ENCODE data around the gene MAP6. TPM values are rescaled to one million over a fixed set of nuclear protein-coding genes. Genes with fewer than 3 reads are reported as not detected.

The MAP6 gene
- total and polyA plus RNA-seq, 7 donors: 0.60 to 24.9 (median 8.7) TPM; not detected in 1

DNA sequence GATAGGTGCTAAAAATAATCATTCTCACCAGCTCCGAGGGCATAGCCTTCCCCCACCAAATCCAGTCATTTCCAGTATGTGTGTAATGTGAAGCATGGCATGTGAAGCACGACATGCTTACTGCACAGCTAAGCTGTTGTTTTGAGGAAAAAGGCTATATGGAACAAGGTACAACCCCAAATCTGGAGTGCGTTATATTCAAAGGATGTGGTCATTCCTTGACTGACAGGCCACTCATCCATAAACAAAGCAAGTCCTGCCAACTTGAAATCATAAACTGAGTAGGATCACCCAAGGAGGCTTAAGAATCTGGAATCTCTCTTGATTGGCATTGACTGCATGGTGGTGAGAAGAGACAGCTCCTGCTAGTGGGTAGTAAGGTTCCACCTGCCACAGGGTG lies 3.7 kb downstream of the MAP6 start:
- WGBS, 2 donors: 81 to 88% methylated on average over 3 of the region's 3 CpGs
- TF ChIP-seq, protein P1, sequence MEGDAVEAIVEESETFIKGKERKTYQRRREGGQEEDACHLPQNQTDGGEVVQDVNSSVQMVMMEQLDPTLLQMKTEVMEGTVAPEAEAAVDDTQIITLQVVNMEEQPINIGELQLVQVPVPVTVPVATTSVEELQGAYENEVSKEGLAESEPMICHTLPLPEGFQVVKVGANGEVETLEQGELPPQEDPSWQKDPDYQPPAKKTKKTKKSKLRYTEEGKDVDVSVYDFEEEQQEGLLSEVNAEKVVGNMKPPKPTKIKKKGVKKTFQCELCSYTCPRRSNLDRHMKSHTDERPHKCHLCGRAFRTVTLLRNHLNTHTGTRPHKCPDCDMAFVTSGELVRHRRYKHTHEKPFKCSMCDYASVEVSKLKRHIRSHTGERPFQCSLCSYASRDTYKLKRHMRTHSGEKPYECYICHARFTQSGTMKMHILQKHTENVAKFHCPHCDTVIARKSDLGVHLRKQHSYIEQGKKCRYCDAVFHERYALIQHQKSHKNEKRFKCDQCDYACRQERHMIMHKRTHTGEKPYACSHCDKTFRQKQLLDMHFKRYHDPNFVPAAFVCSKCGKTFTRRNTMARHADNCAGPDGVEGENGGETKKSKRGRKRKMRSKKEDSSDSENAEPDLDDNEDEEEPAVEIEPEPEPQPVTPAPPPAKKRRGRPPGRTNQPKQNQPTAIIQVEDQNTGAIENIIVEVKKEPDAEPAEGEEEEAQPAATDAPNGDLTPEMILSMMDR (IDR thresholded peaks at IDR 0.05): no peak
- TF ChIP-seq EP300 (IDR thresholded peaks at IDR 0.05) (no peak), POLR2AphosphoS5 (IDR thresholded peaks at IDR 0.05) (no peak), POLR2A (IDR thresholded peaks at IDR 0.05) (no peak)
- intact Hi-C loops (cut with DNase I): loop anchor here (5.0 kb wide), 2 partner anchors 83 to 118 kb away; no protein-coding TSS in a partner anchor

DNA sequence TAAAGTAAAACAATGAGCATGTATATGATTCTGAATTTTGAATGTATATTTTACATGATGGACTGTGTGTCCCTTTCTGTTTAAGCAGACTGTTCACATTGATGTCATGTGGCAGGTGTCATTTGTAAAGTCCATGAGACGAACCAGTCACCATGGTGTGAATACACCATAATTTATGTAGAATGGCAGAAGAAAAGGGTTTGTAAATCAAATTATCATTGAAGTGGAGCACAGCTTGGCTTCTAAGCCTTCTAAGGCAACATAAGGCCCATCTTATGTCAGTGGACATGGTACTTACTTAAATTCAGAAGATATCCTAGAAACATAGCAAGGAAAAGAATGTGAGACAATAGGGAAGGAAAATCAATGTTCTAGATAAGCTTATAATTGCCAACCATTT lies 4.4 kb downstream of the MAP6 start:
- intact Hi-C loops (cut with DNase I): no loop called here
- no peak for DNase-seq

More for the DNA sequence above, 3.7 kb downstream of the MAP6 start:
- Histone ChIP-seq H3K27ac (no peak overlapping the region), H3K4me3 (no peak overlapping the region), H3K9me3 (no peaks in the 10 kb centered on the region), H3K4me1 (peaks cover 0 to 25% (median 20%) of the 10 kb centered on the region in 4 donors), H3K27me3 (no peaks in the 10 kb centered on the region), H3K36me3 (no peaks in the 10 kb centered on the region)
- DNase-seq: no peak

DNA sequence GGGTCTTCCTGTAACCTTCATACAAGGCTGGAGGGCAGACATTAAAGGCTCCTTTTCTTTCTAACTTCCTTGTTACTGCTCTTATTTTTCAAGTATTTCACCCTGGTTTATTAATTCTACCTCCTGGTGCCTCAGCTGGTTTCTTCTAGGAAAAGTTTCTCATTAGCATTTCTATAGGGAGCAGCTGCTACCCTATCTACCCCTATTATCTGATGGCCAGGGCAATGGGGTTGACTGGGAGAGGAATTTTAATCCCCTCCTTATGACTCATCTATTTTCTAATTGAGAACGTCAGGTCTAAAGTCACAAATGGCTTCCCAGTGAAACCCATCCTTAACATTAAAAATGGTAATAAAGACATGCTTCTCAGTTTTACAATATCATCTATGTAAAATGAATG lies 5.0 kb downstream of the MAP6 start:
- Histone ChIP-seq H3K27ac (no peak overlapping the region), H3K36me3 (no peaks in the 10 kb centered on the region), H3K27me3 (no peaks in the 10 kb centered on the region), H3K9me3 (no peaks in the 10 kb centered on the region), H3K4me1 (peaks cover 0 to 21% (median 16%) of the 10 kb centered on the region in 4 donors), H3K4me3 (no peak overlapping the region)
- 79 to 81% methylated on average over 1 of the region's 1 CpG for WGBS, 2 donors
- intact Hi-C loops (cut with DNase I): no loop called here
- TF ChIP-seq EP300 (IDR thresholded peaks at IDR 0.05): no peak
- TF ChIP-seq POLR2AphosphoS5 (IDR thresholded peaks at IDR 0.05): no peak
- TF ChIP-seq POLR2A (IDR thresholded peaks at IDR 0.05): no peak
- TF ChIP-seq, protein P1 (IDR thresholded peaks at IDR 0.05): no peak
- DNase-seq: no peak

More for the DNA sequence above, 4.4 kb downstream of the MAP6 start:
- no peak for TF ChIP-seq POLR2A (IDR thresholded peaks at IDR 0.05)
- TF ChIP-seq, protein P1 (IDR thresholded peaks at IDR 0.05): no peak
- TF ChIP-seq POLR2AphosphoS5 (IDR thresholded peaks at IDR 0.05): no peak
- no peak for TF ChIP-seq EP300 (IDR thresholded peaks at IDR 0.05)
- no peaks in the 10 kb centered on the region for H3K36me3 ChIP-seq
- WGBS, 2 donors: 87 to 92% methylated on average over 1 of the region's 1 CpG
- no peak overlapping the region for H3K27ac ChIP-seq
- H3K4me1 ChIP-seq: peaks cover 0 to 25% (median 20%) of the 10 kb centered on the region in 4 donors
- H3K27me3 ChIP-seq: no peaks in the 10 kb centered on the region
- no peaks in the 10 kb centered on the region for H3K9me3 ChIP-seq
- H3K4me3 ChIP-seq: no peak overlapping the region

DNA sequence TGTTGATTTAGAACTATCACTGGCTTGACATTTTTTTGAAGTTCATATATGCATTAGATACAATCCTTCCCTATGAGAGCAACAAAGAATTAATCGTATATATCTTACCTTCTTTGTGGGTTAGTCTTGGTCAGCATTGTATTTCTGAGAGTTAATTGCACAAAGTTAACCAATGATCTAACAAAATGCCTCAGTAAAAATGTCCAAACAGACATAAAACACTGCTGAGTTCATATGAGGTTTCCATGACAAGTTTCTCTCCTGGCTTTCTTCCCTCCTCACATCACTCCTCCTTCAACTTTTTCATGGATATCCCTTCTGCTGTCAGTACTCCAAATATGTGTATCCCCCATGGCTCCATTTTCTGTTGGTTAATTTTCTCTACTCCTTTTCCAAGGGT lies 9.0 kb downstream of the MAP6 start:
- TF ChIP-seq POLR2A (IDR thresholded peaks at IDR 0.05) (no peak), EP300 (IDR thresholded peaks at IDR 0.05) (no peak), POLR2AphosphoS5 (IDR thresholded peaks at IDR 0.05) (no peak)
- TF ChIP-seq, protein P1 (IDR thresholded peaks at IDR 0.05): no peak
- Histone ChIP-seq H3K9me3 (no peaks in the 10 kb centered on the region), H3K4me3 (no peak overlapping the region), H3K4me1 (peaks cover 0 to 18% (median 16%) of the 10 kb centered on the region in 4 donors), H3K36me3 (no peaks in the 10 kb centered on the region), H3K27ac (no peak overlapping the region), H3K27me3 (no peaks in the 10 kb centered on the region)
- DNase-seq: no peak
- intact Hi-C loops (cut with DNase I): no loop called here
- WGBS, 2 donors: 47 to 67% methylated on average over 1 of the region's 1 CpG

Data from sigmoid colon (tissue), 7 donors.